HEK293T (cell line): Measurements from ENCODE around the gene FAM120AOS.

Source experiments
- CTCF ChIA-PET: fragments of 350-600 bp; formaldehyde crosslinking; extraction: SDS; loops from one replicate; lab custom pipeline; 2021; ENCODE audit warnings: antibody characterized with exemption, inconsistent platforms; lab: Yijun Ruan, JAX
- POLR2A ChIA-PET: fragments of 350-600 bp; formaldehyde crosslinking; extraction: SDS; loops from one replicate; lab custom pipeline; 2020; ENCODE audit warnings: antibody characterized with exemption, inconsistent platforms; lab: Yijun Ruan, JAX
- DNase-seq: peaks from one replicate; pipeline ENCODE4 v3.0.0; 2012; ENCODE audit warnings: mixed read lengths; ENCODE audit errors: extremely low spot score
- ARNT ChIP-seq: fragments of 450-650 bp; IDR thresholded peaks from 2 replicates; pipeline ENCODE4 v1.6.1; 2017; ENCODE audit warnings: mild to moderate bottlenecking
- BHLHE40 ChIP-seq: fragments of 450-650 bp; IDR thresholded peaks from 2 replicates; pipeline ENCODE4 v1.6.1; 2016; ENCODE audit warnings: mild to moderate bottlenecking, moderate library complexity, borderline replicate concordance
- CTBP1 ChIP-seq: fragments of 450-650 bp; IDR thresholded peaks from 2 replicates; pipeline ENCODE4 v1.6.1; 2016; ENCODE audit warnings: borderline replicate concordance
- ELF4 ChIP-seq: fragments of 450-650 bp; IDR thresholded peaks from 2 replicates; pipeline ENCODE4 v1.6.1; 2017; ENCODE audit warnings: antibody characterized with exemption
- FOXA1 ChIP-seq: fragments of 450-650 bp; IDR thresholded peaks from 2 replicates; pipeline ENCODE4 v1.6.1; 2016; ENCODE audit warnings: mild to moderate bottlenecking
- FOXK2 ChIP-seq: fragments of 450-650 bp; IDR thresholded peaks from 2 replicates; pipeline ENCODE4 v1.6.1; 2016; ENCODE audit warnings: mild to moderate bottlenecking
- FOXM1 ChIP-seq: fragments of 450-650 bp; IDR thresholded peaks from 2 replicates; pipeline ENCODE4 v1.6.1; 2017; ENCODE audit warnings: mild to moderate bottlenecking, borderline replicate concordance
- HDGF ChIP-seq: fragments of 450-650 bp; IDR thresholded peaks from 2 replicates; pipeline ENCODE4 v1.6.1; 2017; ENCODE audit warnings: antibody characterized with exemption, borderline replicate concordance
- L3MBTL2 ChIP-seq: fragments of 450-650 bp; conservative IDR thresholded peaks from 2 replicates; pipeline ENCODE4 v1.6.1; 2016; ENCODE audit warnings: mild to moderate bottlenecking
- LEF1 ChIP-seq: fragments of 450-650 bp; IDR thresholded peaks from 2 replicates; pipeline ENCODE4 v1.6.1; 2017; ENCODE audit warnings: mild to moderate bottlenecking, borderline replicate concordance
- NFRKB ChIP-seq: fragments of 450-650 bp; IDR thresholded peaks from 2 replicates; pipeline ENCODE4 v1.6.1; 2016; ENCODE audit warnings: mild to moderate bottlenecking, moderate library complexity
- PKNOX1 ChIP-seq: fragments of 450-650 bp; IDR thresholded peaks from 2 replicates; pipeline ENCODE4 v1.6.1; 2016
- SP1 ChIP-seq: fragments of 450-650 bp; IDR thresholded peaks from 2 replicates; pipeline ENCODE4 v1.6.1; 2017
- SUZ12 ChIP-seq: fragments of 450-650 bp; IDR thresholded peaks from 2 replicates; pipeline ENCODE4 v1.6.1; 2016; ENCODE audit warnings: mild to moderate bottlenecking
- TARDBP ChIP-seq: fragments of 450-650 bp; IDR thresholded peaks from 2 replicates; pipeline ENCODE4 v1.6.1; 2016
- ZNF384 ChIP-seq: fragments of 450-650 bp; IDR thresholded peaks from 2 replicates; pipeline ENCODE4 v1.6.1; 2016

FAM120AOS gene

GRCh38 chr9:93453047-93453914 lies at the start of gene FAM120AOS:
Gene FAM120AOS (minus strand): TSS chr9:93453581. CDS start chr9:93452709, 872 bp downstream.
- DNase-seq: peak; percentile 84
- POLR2A ChIA-PET: interaction anchor here (0.8 to 2.3 kb wide), 6 partner anchors 11 to 113 kb away, joined by 3 to 15 read pairs (median 4); no protein-coding TSS in a partner anchor
- TF ChIP-seq PKNOX1 (peak; percentile 98), FOXA1 (no peak), SP1 (no peak), SUZ12 (no peak), HDGF (no peak), ELF4 (0 out of 2 replicates have a peak, but pooled peaks have one; percentile 34), L3MBTL2 (peak; percentile 51; the same call in 1 of the 2 replicates), FOXK2 (no peak), CTBP1 (no peak), TARDBP (no peak), ARNT (no peak), NFRKB (no peak)
- CTCF ChIA-PET: interaction anchor here (0.6 to 0.8 kb wide), 2 partner anchors 13 to 141 kb away, joined by 3 read pairs; no protein-coding TSS in a partner anchor

GRCh38 chr9:93501406-93501805 lies 48.0 kb upstream of the FAM120AOS start:
- no peak for DNase-seq
- ChIA-PET POLR2A (no interaction called here), CTCF (no interaction called here)
- TF ChIP-seq ARNT (no peak), FOXK2 (no peak), PKNOX1 (no peak), FOXM1 (no peak), ELF4 (no peak), SUZ12 (no peak), NFRKB (no peak), ZNF384 (no peak), FOXA1 (no peak), L3MBTL2 (no peak), LEF1 (no peak), CTBP1 (no peak), BHLHE40 (no peak), SP1 (no peak), HDGF (no peak)

DNA sequence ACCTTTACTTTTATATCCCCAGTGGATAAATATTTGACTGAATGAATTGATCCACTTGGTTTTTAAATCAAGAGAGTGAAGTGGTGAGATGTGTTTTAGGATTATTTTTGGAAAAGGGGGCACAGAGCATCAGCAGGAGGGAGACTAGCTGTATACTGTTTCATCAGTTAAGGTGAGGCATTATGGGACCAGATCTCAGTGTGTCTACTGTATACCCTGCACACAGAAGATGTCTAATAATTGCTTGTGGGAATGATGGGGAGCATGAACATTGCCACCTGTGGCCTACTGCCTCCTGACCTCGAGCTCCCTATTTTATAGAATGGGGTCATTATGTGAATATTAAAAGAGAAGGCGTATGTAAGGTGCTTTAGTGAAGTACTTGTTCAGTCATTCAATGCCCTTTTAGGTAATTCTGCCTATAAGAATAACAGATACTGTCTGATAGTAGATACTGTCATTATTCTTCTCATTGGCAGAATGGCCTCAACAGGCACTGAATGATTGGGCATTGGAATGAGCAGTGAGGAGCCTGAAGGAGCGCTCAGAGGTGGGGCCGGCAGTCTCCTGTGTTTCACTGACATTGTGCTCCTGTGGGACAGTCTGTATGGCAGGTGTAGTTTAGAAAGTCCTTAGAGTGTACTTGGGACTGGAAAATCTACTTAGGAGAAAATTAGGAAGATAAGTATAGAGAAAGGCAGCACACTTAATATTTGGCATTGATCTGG lies 47.4 kb upstream of the FAM120AOS start:
- ChIA-PET CTCF (no interaction called here), POLR2A (no interaction called here)
- no peak for DNase-seq
- TF ChIP-seq NFRKB (no peak), ARNT (no peak), L3MBTL2 (no peak), BHLHE40 (no peak)

DNA sequence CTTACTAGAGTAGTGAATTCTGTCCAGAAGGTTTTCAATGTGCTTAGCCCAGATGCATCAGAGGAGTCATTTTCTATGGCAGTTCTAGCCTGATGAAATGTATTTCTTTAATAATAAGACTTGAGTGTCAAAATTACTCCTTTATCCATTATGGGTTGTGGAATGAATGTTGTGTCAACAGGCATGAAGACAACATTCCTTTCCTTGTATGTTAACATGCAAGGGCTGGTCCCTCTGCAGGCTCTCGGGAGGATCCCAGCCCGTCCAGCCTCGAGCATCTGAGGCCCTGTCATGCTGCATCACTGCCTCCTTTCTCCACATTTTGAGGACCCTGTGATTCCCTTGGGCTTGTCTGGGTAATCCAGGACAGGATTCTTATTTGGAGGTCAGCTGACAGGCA lies 42.9 kb upstream of the FAM120AOS start:
- ChIA-PET POLR2A (no interaction called here), CTCF (no interaction called here)

DNA sequence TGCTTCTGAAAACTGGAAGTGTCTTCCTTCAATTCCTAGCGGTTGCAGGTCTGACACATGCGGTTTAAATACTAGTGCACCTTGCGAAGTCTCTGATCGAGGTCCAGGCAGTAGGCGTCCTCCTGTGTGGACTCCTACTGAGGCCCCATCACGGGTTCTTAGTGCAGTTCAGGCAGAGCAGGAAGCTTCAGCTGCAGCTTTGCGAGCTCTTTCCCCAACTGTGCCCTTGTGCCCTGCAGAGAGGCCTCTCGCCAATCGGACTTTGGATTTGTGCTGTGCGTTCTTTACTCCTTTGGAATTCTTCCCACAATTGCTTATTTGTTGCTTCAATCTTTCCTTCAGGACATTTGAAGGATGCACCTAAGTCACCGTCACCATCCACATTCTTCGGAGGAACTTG lies 40.6 kb upstream of the FAM120AOS start:
- no peak for DNase-seq
- TF ChIP-seq SP1 (no peak), FOXK2 (no peak), ARNT (no peak), TARDBP (no peak), CTBP1 (no peak), FOXA1 (no peak), PKNOX1 (no peak), FOXM1 (no peak), L3MBTL2 (no peak), BHLHE40 (no peak), LEF1 (no peak), ZNF384 (no peak), ELF4 (no peak), NFRKB (no peak), HDGF (no peak), SUZ12 (no peak)
- ChIA-PET CTCF (no interaction called here), POLR2A (no interaction called here)

More for the DNA sequence above, 42.9 kb upstream of the FAM120AOS start:
- DNase-seq: no peak
- TF ChIP-seq NFRKB (no peak), BHLHE40 (no peak), SP1 (no peak), FOXM1 (no peak), TARDBP (no peak), FOXK2 (no peak), SUZ12 (no peak), ZNF384 (no peak), ARNT (no peak), HDGF (no peak), FOXA1 (no peak), ELF4 (no peak), CTBP1 (no peak), PKNOX1 (no peak), L3MBTL2 (no peak), LEF1 (no peak)
